Mucosa of gallbladder (tissue), 1 donor: ENCODE data around the gene MMS19. TPM values are rescaled to one million over a fixed set of nuclear protein-coding genes. Genes with fewer than 3 reads are reported as not detected.

Experiments used
- DNase-seq: peaks from one replicate; pipeline ENCODE4 v3.0.0-alpha.2; 2020; ENCODE audit warnings: low spot score
- total RNA-seq: library from RNA; stranded (reverse); gene quantifications from one replicate; pipeline ENCODE4 v1.2.1, GENCODE V29; 2021
- donor health status: DM: no; HTN: no; CAD: no.

MMS19 gene, protein sequence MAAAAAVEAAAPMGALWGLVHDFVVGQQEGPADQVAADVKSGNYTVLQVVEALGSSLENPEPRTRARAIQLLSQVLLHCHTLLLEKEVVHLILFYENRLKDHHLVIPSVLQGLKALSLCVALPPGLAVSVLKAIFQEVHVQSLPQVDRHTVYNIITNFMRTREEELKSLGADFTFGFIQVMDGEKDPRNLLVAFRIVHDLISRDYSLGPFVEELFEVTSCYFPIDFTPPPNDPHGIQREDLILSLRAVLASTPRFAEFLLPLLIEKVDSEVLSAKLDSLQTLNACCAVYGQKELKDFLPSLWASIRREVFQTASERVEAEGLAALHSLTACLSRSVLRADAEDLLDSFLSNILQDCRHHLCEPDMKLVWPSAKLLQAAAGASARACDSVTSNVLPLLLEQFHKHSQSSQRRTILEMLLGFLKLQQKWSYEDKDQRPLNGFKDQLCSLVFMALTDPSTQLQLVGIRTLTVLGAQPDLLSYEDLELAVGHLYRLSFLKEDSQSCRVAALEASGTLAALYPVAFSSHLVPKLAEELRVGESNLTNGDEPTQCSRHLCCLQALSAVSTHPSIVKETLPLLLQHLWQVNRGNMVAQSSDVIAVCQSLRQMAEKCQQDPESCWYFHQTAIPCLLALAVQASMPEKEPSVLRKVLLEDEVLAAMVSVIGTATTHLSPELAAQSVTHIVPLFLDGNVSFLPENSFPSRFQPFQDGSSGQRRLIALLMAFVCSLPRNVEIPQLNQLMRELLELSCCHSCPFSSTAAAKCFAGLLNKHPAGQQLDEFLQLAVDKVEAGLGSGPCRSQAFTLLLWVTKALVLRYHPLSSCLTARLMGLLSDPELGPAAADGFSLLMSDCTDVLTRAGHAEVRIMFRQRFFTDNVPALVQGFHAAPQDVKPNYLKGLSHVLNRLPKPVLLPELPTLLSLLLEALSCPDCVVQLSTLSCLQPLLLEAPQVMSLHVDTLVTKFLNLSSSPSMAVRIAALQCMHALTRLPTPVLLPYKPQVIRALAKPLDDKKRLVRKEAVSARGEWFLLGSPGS
- total RNA-seq, result 48.1 TPM

GRCh38 chr10:97498076-97498840 lies at the start of gene MMS19:
Gene MMS19 (minus strand): TSS chr10:97498422. CDS start chr10:97498384, 38 bp downstream.
- peak; percentile 99 for DNase-seq

GRCh38 chr10:97547962-97548361 lies 49.7 kb upstream of the MMS19 start:
- DNase-seq, result no peak

GRCh38 chr10:97547271-97547600 lies 49.0 kb upstream of the MMS19 start:
- no peak for DNase-seq

- no peak for DNase-seq
Observed at GRCh38 chr10:97546456-97547270, 48.4 kb upstream of the MMS19 start.

DNA sequence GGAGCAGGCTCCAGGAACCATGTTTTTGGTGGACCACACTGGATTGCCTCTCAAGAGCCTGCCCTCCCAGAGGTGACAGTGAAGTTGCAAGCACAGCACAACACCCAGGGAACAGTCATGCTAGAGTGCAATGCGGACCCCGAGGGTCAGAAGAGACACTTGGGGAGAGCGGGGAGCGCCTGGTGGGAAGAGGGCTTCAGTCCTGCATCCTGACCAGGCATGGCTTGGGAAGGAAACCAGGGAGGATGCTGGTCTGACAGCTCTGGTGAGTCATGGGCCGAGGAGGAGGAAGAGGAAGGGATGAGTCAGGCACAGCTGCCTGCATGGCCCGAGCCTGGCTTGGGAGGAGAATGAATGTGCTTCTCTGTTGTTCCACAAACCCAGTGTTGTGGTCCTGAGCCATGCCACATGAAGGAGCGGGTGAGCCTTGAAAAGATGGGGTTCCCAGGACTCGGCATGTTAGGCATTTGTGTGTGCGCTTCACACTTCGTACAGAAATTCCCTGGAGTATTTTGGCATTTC lies 44.9 kb upstream of the MMS19 start:
- DNase-seq, result peak; percentile 70

DNA sequence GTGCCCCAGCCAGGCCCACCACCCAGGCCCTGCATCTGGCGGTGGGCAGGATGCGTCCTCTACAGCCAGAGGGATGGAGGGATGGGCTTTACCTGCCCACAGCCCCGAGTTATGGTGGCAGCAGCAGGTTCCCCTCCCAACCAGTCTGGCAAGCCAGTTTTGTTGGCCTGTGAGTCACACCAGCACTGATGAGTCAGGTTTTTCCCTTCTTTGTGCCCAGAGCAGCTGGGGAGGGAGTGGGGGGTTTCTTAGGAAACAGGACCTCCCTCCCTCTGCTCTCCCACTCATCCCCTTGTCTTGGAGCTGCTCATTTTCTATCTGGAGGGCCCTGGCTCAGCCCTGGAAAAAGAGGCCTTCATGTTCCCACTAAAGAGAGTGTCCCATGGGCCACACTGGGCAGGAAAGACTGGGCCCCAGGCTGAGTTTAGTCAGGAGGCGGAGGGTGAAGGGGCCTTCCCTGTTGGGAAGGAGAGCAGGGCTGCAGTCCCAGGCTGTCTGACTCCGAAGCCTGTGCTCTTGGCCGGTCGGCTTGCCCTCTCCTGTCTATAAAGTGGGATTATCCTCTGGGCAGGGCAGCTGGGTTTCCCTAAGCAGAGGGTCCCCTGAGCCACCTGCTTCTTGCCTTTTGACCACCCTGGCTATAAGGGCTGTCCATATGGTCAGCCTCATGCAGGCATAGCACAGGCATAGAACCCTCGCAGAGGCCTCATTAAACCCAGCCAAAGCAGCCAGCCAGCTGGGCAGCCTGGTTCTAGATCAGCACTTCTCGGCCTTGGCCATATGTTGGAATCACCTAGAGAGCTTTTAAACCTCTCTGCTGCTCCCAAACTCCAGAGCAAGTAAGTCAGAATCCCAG lies 44.2 kb upstream of the MMS19 start:
- DNase-seq, result peak; percentile 53

DNA sequence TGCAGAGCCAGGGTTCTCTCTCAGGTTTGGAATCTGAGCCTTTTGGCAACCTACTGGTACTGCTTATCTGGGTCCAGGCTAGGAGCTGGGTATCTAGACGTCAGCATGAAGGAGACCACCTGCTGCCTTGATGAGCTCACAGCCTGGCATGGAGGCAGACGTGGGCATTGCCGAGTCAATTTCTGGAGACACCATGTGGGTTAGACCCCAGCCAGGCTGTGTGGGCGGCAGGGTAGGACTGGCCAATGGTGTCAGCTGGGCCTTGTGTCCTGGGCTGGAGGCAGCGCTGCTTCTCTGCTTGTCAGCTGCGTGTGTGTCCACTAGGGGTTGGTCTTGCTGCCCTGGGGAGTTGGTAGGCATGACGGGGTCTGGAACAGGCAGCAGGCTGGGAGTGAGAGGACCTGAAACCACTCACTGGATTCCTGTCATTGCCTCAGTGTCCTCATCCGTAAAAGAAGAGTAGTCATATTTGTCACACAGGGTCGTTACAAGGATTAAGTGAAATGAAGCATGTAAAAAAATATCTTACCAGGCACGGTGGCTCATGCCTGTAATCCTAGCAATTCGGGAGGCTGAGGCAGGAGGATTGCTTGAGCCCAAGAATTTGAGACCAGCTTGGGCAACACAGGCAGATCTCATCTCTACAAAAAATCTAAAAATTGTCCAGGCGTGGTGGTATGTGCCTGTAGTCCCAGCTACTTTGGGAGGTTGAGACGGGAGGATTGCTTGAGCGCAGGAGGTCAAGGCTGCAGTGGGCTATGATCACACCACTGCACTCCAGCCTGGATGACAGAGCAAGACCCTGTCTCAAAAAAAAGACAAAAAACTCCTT lies 42.7 kb upstream of the MMS19 start:
- DNase-seq, result no peak

- DNase-seq, result no peak
Observed at GRCh38 chr10:97539523-97540200, 41.4 kb upstream of the MMS19 start.

DNA sequence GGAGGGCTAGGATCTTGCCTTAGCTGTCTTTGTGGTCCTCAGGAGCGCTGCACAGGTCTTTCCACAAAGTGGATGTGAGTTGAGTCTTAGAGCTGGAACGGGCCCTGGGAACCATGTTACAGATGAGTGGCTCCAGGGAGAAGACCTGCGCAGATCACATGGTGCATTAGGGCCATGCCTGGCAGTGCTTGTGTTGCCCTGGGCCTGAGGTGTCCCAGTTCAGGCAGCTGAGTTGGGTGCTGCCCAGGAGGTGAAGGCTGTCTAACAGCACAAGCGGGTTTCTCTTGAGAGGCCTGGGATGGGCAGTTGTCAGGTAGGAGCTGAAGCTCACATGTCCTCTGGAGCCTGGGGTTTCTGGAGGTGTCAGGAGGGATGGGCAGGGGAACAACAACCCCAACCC lies 40.6 kb upstream of the MMS19 start:
- no peak for DNase-seq

- DNase-seq, result no peak
Observed at GRCh38 chr10:97538411-97538810, 40.2 kb upstream of the MMS19 start.

DNA sequence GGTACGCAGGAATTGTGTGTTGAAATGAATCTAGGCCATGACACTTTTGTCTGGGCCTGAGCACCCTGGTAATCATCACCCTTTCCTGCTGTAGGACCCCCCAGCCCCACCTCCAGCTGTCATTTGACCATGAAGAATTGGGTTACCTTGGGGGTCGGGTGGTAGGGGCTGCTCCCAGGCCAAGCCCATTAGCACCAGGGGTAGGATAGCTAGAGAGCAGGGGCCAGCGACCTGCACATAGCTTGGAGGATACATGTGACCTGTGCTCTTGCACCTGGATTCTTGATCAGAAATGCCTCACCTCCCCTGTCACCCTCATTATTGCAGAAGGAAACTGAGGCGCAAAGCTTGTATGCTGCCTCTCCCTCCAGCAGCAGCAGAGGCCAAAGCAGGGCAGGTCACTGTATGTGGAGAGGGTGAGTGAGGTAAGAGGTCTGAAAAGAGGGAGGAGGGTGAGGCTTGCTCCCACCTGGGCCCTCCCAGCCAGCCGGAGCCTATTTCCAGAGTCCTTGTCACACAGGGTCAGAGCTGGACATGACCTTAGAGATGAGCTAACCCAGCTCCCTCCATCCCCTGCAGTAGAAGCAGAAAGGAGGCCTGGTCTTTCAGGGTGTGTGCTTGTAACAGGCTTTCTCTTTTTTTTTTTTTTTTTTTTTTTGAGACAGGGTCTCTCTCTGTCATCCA lies 39.1 kb upstream of the MMS19 start:
- no peak for DNase-seq

DNA sequence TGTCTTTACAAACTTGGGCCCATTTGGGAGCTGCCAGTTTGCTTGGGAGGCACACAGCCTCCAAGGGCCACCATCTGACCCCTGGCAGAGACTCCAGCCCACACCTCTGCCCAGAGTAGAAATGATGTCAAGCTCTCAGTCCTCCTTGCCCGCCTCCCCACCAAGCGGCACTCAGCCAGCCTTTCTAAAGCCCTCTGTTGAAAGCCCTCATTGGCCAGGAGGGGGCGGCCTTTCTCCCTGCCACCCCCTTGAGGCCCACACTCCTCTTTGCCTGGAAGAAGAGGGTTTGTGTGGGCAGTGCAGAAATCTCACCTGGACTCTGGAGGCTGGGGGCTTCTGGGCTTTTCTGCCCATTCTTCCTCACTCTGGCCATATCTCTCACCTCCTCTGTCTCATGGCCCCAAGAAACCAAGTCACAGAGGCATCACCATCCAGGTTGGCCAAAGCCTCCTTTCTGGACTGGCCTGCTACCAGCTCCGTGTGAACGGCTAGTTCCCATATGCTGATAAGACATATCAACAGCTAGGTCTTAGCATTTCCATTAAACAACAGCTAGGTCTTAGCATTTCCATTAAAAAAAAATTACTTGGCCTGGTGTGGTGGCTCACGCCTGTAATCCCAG lies 36.6 kb upstream of the MMS19 start:
- no peak for DNase-seq

DNA sequence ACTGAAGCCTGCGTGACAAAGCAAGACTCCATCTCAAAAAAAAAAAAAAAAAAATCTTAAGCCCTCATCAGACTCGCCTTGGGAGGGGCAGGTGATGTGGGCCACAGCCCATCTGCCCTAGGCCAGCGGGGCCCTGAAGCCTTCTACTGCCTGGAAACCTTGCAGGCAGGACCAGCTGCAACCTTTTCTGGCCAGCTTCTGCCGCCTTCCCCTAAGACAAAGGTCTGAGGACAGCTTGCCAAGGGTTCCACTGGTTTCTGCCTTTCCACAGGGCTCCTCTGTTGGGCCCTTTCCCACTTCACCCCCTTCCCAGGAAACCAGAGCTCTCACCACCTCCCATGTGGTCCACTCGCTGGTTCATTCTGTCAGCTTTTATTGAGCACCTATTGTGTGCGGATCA lies 35.7 kb upstream of the MMS19 start:
- no peak for DNase-seq

- DNase-seq, result no peak
Observed at GRCh38 chr10:97532935-97533671, 34.9 kb upstream of the MMS19 start.

DNA sequence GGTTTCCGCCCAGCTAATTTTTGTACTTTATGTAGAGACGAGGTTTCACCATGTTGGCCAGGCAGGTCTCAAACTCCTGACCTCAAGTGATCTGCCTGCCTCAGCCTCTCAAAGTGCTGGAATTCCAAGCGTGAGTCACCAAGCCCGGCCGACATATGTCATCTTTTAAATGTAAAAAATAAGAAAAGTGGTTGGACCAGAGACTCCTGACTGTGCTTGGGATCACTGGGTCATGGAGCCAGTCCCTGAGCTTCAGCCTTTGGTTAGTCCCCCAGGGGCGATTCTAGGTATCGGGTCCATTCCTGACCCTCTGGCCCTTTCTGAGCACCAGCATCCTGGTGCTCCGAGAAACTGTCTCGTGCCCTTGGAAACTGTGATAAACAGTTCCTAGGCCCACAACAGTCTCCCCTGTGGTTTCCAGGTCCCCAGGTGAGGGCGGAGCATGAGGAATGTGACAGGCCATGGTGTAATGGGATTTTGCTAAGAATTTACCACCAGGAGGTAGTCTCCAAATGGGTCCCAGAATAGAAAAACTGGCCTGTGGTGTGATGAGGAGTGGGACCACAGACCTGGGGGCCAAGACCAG lies 33.3 kb upstream of the MMS19 start:
- DNase-seq, result no peak
